OCI-LY1 (cell line): ENCODE measurements around the gene AMT.
A peak's percentile ranks its signal among the peaks of the same experiment; 100 is the strongest.

ENCODE experiments used
- H2AFZ ChIP-seq: fragments of 200-600 bp; sonication (generic), shearing (Covaris generic); 2 replicates; pipeline ENCODE4 v1.6.0; 2014; ENCODE audit warnings: antibody characterized with exemption, mild to moderate bottlenecking, low read length
- H3F3A ChIP-seq: fragments of 200-600 bp; sonication (generic), shearing (Covaris generic); 2 replicates; pipeline ENCODE4 v1.6.0; 2014; ENCODE audit warnings: mild to moderate bottlenecking, antibody characterized with exemption, low read length, moderate library complexity; ENCODE audit not compliant: insufficient read depth
- H3K27ac ChIP-seq: fragments of 200-600 bp; sonication (generic); 2 replicates; pipeline ENCODE4 v1.5.1; 2014; ENCODE audit warnings: low read length, mixed run types, mild to moderate bottlenecking, low read depth; ENCODE audit not compliant: poor library complexity, severe bottlenecking
- H3K27me3 ChIP-seq: fragments of 200-600 bp; sonication (generic); 2 replicates; pipeline ENCODE4 v1.6.0; 2014; ENCODE audit warnings: antibody characterized with exemption, mild to moderate bottlenecking, low read length, moderate library complexity; ENCODE audit not compliant: insufficient read depth
- H3K36me3 ChIP-seq: fragments of 200-600 bp; sonication (generic); 2 replicates; pipeline ENCODE4 v1.6.1; 2014; ENCODE audit warnings: mild to moderate bottlenecking, antibody characterized with exemption, low read length, moderate library complexity, mixed read lengths; ENCODE audit not compliant: insufficient read depth
- H3K4me1 ChIP-seq: fragments of 200-600 bp; sonication (generic); 2 replicates; pipeline ENCODE4 v1.5.1; 2014; ENCODE audit warnings: mild to moderate bottlenecking, low read length, moderate library complexity; ENCODE audit not compliant: insufficient read depth, severe bottlenecking
- H3K4me2 ChIP-seq: fragments of 200-600 bp; sonication (generic), shearing (Covaris generic); 2 replicates; pipeline ENCODE4 v1.6.1; 2014; ENCODE audit warnings: low read length
- H3K4me3 ChIP-seq: fragments of 200-600 bp; sonication (generic); 2 replicates; pipeline ENCODE4 v1.5.1; 2014; ENCODE audit warnings: low read length, low read depth, mild to moderate bottlenecking, mixed read lengths; ENCODE audit not compliant: poor library complexity, severe bottlenecking
- H3K79me2 ChIP-seq: fragments of 200-600 bp; shearing (Covaris generic); 2 replicates; pipeline ENCODE4 v1.6.1; 2016; ENCODE audit warnings: mixed run types, low read length, mixed read lengths; ENCODE audit not compliant: insufficient read depth
- H3K9ac ChIP-seq: fragments of 200-600 bp; sonication (generic), shearing (Covaris generic); 2 replicates; pipeline ENCODE4 v1.6.1; 2014; ENCODE audit warnings: mild to moderate bottlenecking, low read length, mixed read lengths
- H3K9me2 ChIP-seq: fragments of 200-600 bp; sonication (generic), shearing (Covaris generic); 2 replicates; pipeline ENCODE4 v1.6.1; 2014; ENCODE audit warnings: low read depth, mild to moderate bottlenecking, low read length, mixed read lengths
- H3K9me3 ChIP-seq: fragments of 200-600 bp; shearing (Covaris generic); 2 replicates; pipeline ENCODE4 v1.6.1; 2014; ENCODE audit warnings: low read length, mixed read lengths
- H4K20me1 ChIP-seq: fragments of 200-600 bp; sonication (generic), shearing (Covaris generic); 2 replicates; pipeline ENCODE4 v1.6.0; 2016; ENCODE audit warnings: mild to moderate bottlenecking, low read length; ENCODE audit not compliant: insufficient read depth
- CTCF ChIP-seq: fragments of 200-600 bp; sonication (generic), shearing (Covaris generic); IDR thresholded peaks from 2 replicates; pipeline ENCODE4 v1.5.1; 2017; ENCODE audit warnings: mild to moderate bottlenecking, antibody characterized with exemption, low read length, moderate library complexity, mixed read lengths
- EZH2 ChIP-seq: fragments of 200-600 bp; sonication (generic), shearing (Covaris generic); IDR thresholded peaks from 2 replicates; pipeline ENCODE4 v1.8.0; 2017; ENCODE audit warnings: borderline replicate concordance, mixed run types, mild to moderate bottlenecking, antibody characterized with exemption, low read length, moderate library complexity, mixed read lengths

AMT gene

DNA sequence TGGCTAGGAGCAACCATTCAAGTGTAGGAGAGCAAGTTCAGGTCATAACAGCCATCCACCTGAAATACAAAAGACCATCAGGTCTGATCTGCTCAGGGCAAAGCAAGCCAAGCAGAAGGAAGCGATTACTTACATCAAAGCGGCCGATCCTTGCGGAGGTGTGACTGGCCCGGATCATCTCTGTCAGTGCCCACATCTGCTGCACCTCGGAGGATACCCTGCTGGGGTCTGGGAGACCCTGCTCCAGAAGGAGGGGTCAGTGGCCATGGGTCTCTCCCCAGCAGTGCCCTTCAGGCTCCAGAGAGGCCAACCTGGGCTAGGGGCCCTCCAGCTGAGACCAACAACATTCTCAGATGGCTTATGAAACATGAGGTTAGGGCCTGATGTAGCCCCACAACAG is 2.5 kb upstream of the AMT start:
- H3K27ac ChIP-seq: no peak overlapping the region
- H3K9ac ChIP-seq: no peak overlapping the region
- TF ChIP-seq CTCF (no peak), EZH2 (no peak)
- H3K27me3 ChIP-seq: no peaks in the 10 kb centered on the region
- no peaks in the 10 kb centered on the region for H3K9me3 ChIP-seq
- H3K79me2 ChIP-seq: no peaks in the 10 kb centered on the region
- no peaks in the 10 kb centered on the region for H3F3A ChIP-seq
- peaks cover 17% of the 10 kb centered on the region for H3K36me3 ChIP-seq
- no peak overlapping the region for H3K4me2 ChIP-seq
- peaks cover 23% of the 10 kb centered on the region for H3K4me1 ChIP-seq
- H2AFZ ChIP-seq: no peak overlapping the region
- no peaks in the 10 kb centered on the region for H4K20me1 ChIP-seq
- H3K4me3 ChIP-seq: no peak overlapping the region
- H3K9me2 ChIP-seq: no peaks in the 10 kb centered on the region

DNA sequence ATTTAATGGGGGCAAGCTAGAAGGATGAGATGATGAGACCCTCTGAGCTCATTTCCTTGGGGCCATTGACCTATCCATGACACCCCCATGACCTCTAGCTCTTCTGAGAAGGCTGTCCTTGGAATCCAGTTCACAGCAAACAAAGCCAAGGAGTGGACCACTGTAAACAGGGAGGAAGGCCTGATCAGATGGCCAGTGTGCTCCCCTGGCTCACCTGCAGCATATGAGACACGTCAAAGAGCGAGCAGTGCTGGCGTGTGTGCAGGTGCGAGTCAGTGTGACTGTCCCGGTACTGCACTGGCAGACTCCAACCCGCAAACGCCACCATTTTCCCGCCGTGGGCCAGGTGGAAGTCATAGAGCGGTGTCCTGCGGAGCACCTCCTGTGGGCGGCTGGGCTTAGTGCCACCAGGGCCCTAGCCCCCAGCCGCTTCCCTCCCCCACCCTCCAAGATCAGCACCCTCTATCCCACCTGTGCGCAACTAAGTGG is 339 bp downstream of the AMT start:
- H3K9me2 ChIP-seq: no peaks in the 10 kb centered on the region
- H3F3A ChIP-seq: no peaks in the 10 kb centered on the region
- H3K4me3 ChIP-seq: no peak overlapping the region
- no peaks in the 10 kb centered on the region for H3K9me3 ChIP-seq
- H3K27ac ChIP-seq: no peak overlapping the region
- no peak overlapping the region; the same call in 1 of the 2 replicates for H3K9ac ChIP-seq
- no peaks in the 10 kb centered on the region for H4K20me1 ChIP-seq
- H2AFZ ChIP-seq: no peak overlapping the region
- H3K4me2 ChIP-seq: peak overlapping the region; percentile 17; the same call in 1 of the 2 replicates
- peaks cover 10% of the 10 kb centered on the region for H3K4me1 ChIP-seq
- TF ChIP-seq EZH2 (no peak), CTCF (no peak)
- H3K79me2 ChIP-seq: no peaks in the 10 kb centered on the region
- H3K27me3 ChIP-seq: no peaks in the 10 kb centered on the region
- peaks cover 24% of the 10 kb centered on the region for H3K36me3 ChIP-seq

DNA sequence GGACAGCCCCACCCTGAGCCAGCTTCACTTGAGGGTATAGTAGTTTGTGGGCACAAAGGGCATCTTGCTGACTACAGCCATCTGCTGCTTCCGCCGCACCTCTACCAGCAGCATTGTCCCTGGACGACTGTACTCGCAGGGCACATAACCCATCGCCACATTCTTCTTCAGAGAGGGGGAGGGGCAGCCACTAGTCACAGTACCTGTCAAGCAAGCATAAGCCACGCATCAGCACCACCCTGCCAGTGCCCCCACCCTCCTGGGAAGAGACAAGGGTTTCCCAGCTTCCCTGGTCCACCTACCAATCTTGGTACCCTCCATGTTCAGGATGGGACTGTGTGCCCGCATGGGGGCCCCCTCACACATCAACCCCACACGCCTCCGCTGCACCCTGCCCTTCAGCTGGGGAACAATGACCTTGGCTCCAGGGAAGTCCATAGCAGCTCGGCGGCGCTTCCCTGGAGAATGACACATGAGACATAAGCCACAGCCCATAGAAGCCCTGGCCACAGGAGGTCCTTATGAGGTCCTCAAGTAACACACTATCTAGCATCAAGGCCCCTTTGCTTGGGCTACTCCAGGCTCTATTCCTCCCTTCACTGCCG is 4.7 kb downstream of the AMT start:
- H3K4me1 ChIP-seq: peaks cover 39% of the 10 kb centered on the region
- TF ChIP-seq CTCF (no peak), EZH2 (no peak)
- no peak overlapping the region for H3K4me2 ChIP-seq
- H3F3A ChIP-seq: no peaks in the 10 kb centered on the region
- H3K9ac ChIP-seq: no peak overlapping the region
- no peaks in the 10 kb centered on the region for H3K9me3 ChIP-seq
- H3K79me2 ChIP-seq: peaks cover 10% of the 10 kb centered on the region
- no peak overlapping the region for H3K4me3 ChIP-seq
- no peaks in the 10 kb centered on the region for H3K27me3 ChIP-seq
- no peaks in the 10 kb centered on the region for H3K9me2 ChIP-seq
- H3K36me3 ChIP-seq: peaks cover 27% of the 10 kb centered on the region; the same call in 1 of the 2 replicates
- H4K20me1 ChIP-seq: no peaks in the 10 kb centered on the region
- no peak overlapping the region for H3K27ac ChIP-seq
- no peak overlapping the region for H2AFZ ChIP-seq
